HepG2 (cell line): ENCODE measurements around the gene CTU2.

Source experiments
- EZH2 ChIP-seq: conservative IDR thresholded peaks from 2 replicates; pipeline ENCODE4 v1.6.1; 2012; ENCODE audit warnings: mild to moderate bottlenecking, low read depth, low read length, moderate library complexity
- SETDB1 ChIP-seq: sonication (generic); formaldehyde crosslinking; IDR thresholded peaks from 2 replicates; pipeline ENCODE4 v1.5.1; 2020; ENCODE audit warnings: missing genetic modification reagents, mild to moderate bottlenecking, borderline replicate concordance

GRCh38 chr16:88661468-88661867 is 44.8 kb upstream of the CTU2 start:
- TF ChIP-seq SETDB1 (CRISPR knock-in tag) = no peak
- TF ChIP-seq EZH2 = no peak
